Aorta (tissue), 5 donors: Measurements from ENCODE around the gene PASD1. TPM values are rescaled to one million over a fixed set of nuclear protein-coding genes. Genes with fewer than 3 reads are reported as not detected.

ENCODE experiments used
- ATAC-seq: fragments of 200-7000 bp; cut with Tn5 transposase; one replicate; pipeline ENCODE4 v1.9.1; 2022; ENCODE audit warnings: moderate library complexity; ENCODE audit not compliant: low FRiP score
- DNase-seq, 2 donors: peaks; one replicate each; pipeline ENCODE4 v3.0.0-alpha.2; 2020
- H3K27ac ChIP-seq, 2 donors: one replicate each; pipeline ENCODE4 v1.5.1; 2013; ENCODE audit warnings: low read length in 2 of 2, mild to moderate bottlenecking in 2 of 2, moderate library complexity in 2 of 2, control low read depth in 1 of 2, inconsistent platforms in 1 of 2, low read depth in 1 of 2
- H3K27me3 ChIP-seq, 2 donors: one replicate each; pipeline ENCODE4 v1.6.1; 2013; ENCODE audit warnings: control low read depth in 1 of 2, low read length in 1 of 2, mild to moderate bottlenecking in 1 of 2, moderate library complexity in 1 of 2; ENCODE audit not compliant: insufficient read depth in 2 of 2, control insufficient read depth in 1 of 2
- H3K36me3 ChIP-seq, 2 donors: one replicate each; pipeline ENCODE4 v1.6.1; 2013; ENCODE audit warnings: control low read depth in 1 of 2, low read length in 1 of 2, mild to moderate bottlenecking in 1 of 2; ENCODE audit not compliant: insufficient read depth in 2 of 2, control insufficient read depth in 1 of 2
- H3K4me1 ChIP-seq, 2 donors: one replicate each; pipeline ENCODE4 v1.6.1; 2013; ENCODE audit warnings: low read length in 2 of 2, control low read depth in 1 of 2, mild to moderate bottlenecking in 1 of 2, moderate library complexity in 1 of 2; ENCODE audit not compliant: insufficient read depth in 2 of 2, control insufficient read depth in 1 of 2
- H3K4me3 ChIP-seq, 2 donors: one replicate each; pipeline ENCODE4 v1.5.1; 2013; ENCODE audit warnings: low read length in 2 of 2, control low read depth in 1 of 2, mild to moderate bottlenecking in 1 of 2
- H3K9me3 ChIP-seq: one replicate; pipeline ENCODE4 v1.6.1; 2013; ENCODE audit warnings: mild to moderate bottlenecking, low read length; ENCODE audit not compliant: control insufficient read depth
- WGBS, 2 donors: extraction: QIAGEN DNeasy Blood & Tissue Kit; methylation state at CpG; one replicate each; pipeline ENCODE4 v1.1.7; 2013; 5-methylcytosine and 5-hydroxymethylcytosine counted together
- intact Hi-C, 2 donors: fragments of 100-400 bp; cut with DNase I; formaldehyde crosslinking; loops; one replicate each; pipeline versions ENCODE4 v1.14.2 to v1.15.0; 2022
- polyA plus RNA-seq, 2 donors: library from polyadenylated mRNA; stranded (reverse); fragments of 200-250 nt; gene quantifications; one replicate each; pipeline ENCODE4 v1.2.3, GENCODE V29; 2013
- total RNA-seq, 2 donors: library from RNA; stranded (reverse); fragmentation: NEBNext Ultra II Directional; extraction: Animal tissue kit (Norgen Biotek cat#: 25700); gene quantifications; one replicate each; pipeline ENCODE4 v1.2.1, GENCODE V29; 2021
- donor health status: healthy with polysubstance abuse.
- donor health status: Bipolar disorder and iron deficiency.
- donor health status: DM: no; HTN: no; CAD: no.
- donor health status: DM: no; HTN: no; CAD: no.
- donor health status: DM: yes; HTN: yes; CAD: no.

The PASD1 gene
- total and polyA plus RNA-seq, 4 donors: not detected

DNA sequence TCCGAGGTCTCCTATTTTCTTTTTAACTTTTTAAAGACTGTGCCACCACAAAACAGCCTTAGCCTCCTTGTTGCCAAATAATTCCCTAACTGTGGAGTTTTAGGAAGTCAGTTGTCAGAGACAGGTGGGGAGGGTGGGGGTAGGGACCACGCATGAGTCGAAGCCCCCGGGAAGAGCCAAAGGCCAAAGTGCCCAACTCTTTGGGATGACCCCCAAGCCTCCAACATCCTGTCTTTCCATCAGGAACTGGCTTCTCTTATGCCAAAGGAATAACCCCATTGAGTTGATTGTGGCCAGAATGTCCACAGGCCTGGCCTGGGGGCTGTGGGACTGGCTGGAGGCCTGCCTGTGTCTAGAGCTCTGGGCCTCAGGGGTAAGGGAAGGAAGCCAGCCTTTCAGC is 137.6 kb downstream of the PASD1 start:
- Histone ChIP-seq H3K27me3 (no peaks in the 10 kb centered on the region), H3K4me1 (no peaks in the 10 kb centered on the region), H3K9me3 (no peaks in the 10 kb centered on the region), H3K36me3 (no peaks in the 10 kb centered on the region), H3K27ac (no peak overlapping the region), H3K4me3 (no peak overlapping the region)
- WGBS, 2 donors: 96 to 98% methylated on average over 4 of the region's 4 CpGs
- intact Hi-C loops: no loop called here
- no peak for ATAC-seq
- DNase-seq: no peak

DNA sequence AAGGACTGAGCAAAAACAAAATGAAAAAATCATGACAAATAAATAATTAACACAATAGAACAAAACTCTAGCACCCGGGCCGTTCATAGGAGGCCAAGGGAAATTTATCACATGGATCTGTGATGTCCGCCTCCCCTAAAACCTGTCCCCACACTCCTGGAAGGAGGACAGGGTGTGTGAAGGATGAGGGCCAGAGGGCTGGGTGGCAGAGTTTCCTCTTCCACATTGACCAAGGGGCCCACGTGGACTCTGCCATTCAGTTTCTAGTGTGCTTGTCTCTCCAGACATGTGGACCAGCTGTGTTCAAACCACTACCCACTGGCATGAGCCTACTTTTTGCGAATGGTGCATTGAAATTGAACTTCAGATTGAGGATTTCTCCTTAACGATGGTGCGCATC is 138.1 kb downstream of the PASD1 start:
- H3K4me1 ChIP-seq: no peaks in the 10 kb centered on the region
- H3K9me3 ChIP-seq: no peaks in the 10 kb centered on the region
- H3K4me3 ChIP-seq: no peak overlapping the region
- ATAC-seq (no peak), DNase-seq (no peak)
- no peak overlapping the region for H3K27ac ChIP-seq
- 80 to 95% methylated on average over 7 of the region's 7 CpGs for WGBS, 2 donors
- no peaks in the 10 kb centered on the region for H3K36me3 ChIP-seq
- H3K27me3 ChIP-seq: no peaks in the 10 kb centered on the region
- intact Hi-C loops: no loop called here

DNA sequence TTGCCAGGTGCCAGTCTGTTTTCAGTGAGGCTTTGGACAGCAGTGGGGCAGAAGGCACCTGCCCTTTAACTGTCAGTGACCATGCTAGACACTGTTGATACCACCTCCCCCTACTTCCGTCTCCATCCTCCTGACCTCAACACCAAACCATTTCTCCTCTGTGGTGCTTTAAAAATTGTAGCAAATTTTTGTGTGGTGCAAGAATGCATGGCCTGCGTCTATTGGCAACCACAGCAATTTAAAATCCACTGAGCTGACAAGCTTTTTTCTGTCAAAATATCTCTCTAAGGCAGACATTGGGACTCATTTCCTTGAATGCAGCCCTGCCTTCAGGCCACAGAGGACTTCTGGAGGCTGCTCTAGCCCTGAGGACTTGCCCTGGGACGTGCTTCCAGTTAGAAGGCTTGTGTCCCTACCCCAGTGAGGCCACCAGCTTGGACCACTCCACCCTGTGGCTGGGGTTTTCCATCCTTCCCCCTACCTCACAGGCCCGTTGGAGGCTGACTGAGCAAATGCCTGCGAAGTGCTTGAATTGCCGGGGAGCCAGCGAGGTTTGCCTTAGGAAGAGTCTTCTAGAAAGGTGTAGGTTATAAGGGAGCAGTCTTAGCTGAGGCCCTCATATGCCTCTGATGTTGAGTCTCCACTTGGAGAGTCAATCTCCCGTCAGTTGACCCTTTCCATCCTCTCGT is 138.7 kb downstream of the PASD1 start:
- 72 to 78% methylated on average over 9 of the region's 9 CpGs for WGBS, 2 donors
- Histone ChIP-seq H3K4me3 (no peak overlapping the region), H3K27ac (no peak overlapping the region), H3K36me3 (no peaks in the 10 kb centered on the region), H3K4me1 (no peaks in the 10 kb centered on the region), H3K27me3 (no peaks in the 10 kb centered on the region), H3K9me3 (no peaks in the 10 kb centered on the region)
- ATAC-seq (no peak), DNase-seq (no peak)
- intact Hi-C loops: no loop called here

DNA sequence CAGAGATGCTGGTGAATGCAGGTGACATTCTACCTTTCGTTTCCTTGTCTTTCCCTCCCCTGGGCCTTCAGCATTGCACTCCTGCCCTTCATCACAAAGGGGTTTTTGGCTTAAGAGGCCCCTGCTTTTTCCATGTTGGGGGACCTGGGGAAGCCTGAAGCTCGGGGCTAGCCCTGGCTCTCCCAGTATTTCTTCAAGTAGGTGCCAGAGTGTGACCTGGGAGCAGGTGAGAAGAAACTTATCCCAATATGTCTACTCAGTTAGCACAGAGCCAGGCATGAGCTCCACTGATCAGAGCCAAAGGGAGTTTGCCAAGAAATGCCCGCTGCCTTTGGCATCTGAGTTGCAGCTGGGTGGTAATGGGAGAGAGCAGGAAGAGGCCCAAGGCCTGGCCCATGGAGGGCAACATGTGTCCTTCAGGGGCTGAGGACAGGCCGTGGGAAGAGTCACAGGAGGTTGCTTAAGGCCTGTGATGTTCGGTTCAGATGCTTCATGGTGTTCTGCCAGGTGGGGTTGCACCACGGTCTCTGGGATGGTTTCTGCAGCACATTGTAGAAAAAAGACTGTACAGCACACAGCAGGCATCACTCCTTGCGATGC is 139.4 kb downstream of the PASD1 start:
- Histone ChIP-seq H3K9me3 (no peaks in the 10 kb centered on the region), H3K27ac (no peak overlapping the region), H3K4me3 (no peak overlapping the region), H3K4me1 (no peaks in the 10 kb centered on the region), H3K27me3 (no peaks in the 10 kb centered on the region), H3K36me3 (no peaks in the 10 kb centered on the region)
- intact Hi-C loops: no loop called here
- no peak for ATAC-seq
- 53 to 69% methylated on average over 7 of the region's 7 CpGs for WGBS, 2 donors
- peak in 1 of 2 donors; percentile 41 for DNase-seq

DNA sequence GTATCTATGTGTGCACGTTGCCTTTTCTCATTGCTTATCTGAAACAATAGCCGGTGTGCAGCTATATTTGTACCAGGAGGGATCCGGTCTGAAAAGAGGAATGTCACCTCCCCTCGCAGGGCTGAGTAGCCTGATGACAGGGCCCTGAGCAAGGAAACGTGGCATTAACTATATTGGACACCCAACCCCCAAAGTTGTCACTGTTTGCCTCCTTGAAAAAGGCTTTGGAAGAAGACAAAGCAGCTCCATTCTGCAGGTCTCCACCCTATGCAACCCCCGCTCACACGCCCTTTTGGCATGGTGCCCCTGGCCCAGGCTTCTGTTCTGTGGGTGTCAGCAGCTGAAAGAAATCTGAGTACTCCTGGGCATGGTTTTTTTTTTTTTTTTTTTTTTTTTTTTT is 140.0 kb downstream of the PASD1 start:
- Histone ChIP-seq H3K4me3 (no peak overlapping the region), H3K36me3 (no peaks in the 10 kb centered on the region), H3K27me3 (no peaks in the 10 kb centered on the region), H3K4me1 (no peaks in the 10 kb centered on the region), H3K27ac (no peak overlapping the region), H3K9me3 (no peaks in the 10 kb centered on the region)
- 11 to 35% methylated on average over 7 of the region's 7 CpGs for WGBS, 2 donors
- intact Hi-C loops: no loop called here
- DNase-seq: peak in 1 of 2 donors; percentile 78
- no peak for ATAC-seq

DNA sequence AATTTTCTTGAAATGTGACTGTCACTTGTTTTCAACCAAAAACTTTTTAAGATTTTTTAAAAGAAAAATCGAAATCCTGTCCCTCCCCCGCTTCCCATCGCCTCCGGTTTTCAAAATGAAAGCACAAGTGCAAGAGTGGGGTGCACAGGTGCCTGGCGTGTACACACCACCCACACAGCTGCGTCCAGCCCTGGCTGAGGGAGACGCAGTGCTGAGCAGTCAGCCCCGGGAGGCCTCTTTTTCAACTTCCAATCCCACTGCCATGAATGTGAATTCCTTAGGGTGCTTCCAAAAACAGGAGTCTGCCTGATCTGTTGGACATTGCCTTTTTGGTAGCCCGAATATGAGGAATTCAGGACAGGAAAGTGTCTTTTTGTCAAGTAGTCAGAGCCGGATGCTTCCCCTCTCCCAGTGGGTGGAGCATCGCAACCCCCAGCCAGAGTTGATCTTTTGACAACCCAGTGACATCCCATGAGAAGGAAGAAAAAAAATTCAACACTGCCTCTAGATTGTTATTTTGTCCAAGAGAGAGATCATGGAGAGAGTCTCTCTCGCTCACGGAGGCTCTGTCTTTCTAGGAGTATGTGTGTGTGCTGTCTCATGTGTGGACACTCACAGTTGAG is 140.7 kb downstream of the PASD1 start:
- intact Hi-C loops: no loop called here
- Histone ChIP-seq H3K27ac (no peak overlapping the region), H3K4me3 (no peak overlapping the region), H3K27me3 (no peaks in the 10 kb centered on the region), H3K36me3 (no peaks in the 10 kb centered on the region), H3K4me1 (no peaks in the 10 kb centered on the region), H3K9me3 (no peaks in the 10 kb centered on the region)
- WGBS, 2 donors: 69 to 75% methylated on average over 13 of the region's 13 CpGs
- ATAC-seq (no peak), DNase-seq (no peak)

DNA sequence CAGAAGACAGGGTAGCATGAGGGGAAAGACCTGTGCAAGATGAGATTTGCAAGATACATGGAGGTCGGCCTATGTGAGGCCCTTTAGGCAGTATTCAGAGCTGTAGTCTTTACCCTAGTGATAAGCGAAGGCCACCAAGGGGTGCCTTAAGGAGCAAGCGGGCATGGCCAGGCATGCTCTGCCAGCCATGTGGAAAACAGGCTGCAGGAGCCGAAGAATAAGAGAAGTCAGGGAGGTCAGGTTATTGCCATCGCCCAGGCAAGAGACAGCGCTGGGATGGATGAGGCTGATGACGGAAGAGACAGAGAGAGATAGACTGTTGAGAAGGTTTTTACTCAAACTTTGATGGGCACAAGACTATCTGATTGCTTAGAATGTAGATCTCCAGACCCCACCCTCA is 145.3 kb downstream of the PASD1 start:
- H3K36me3 ChIP-seq: no peaks in the 10 kb centered on the region
- ATAC-seq: no peak
- H3K4me3 ChIP-seq: no peak overlapping the region
- no peaks in the 10 kb centered on the region for H3K9me3 ChIP-seq
- intact Hi-C loops: no loop called here
- H3K4me1 ChIP-seq: no peaks in the 10 kb centered on the region
- WGBS, 2 donors: 82 to 85% methylated on average over 7 of the region's 7 CpGs
- no peaks in the 10 kb centered on the region for H3K27me3 ChIP-seq
- no peak overlapping the region for H3K27ac ChIP-seq
- no peak for DNase-seq

DNA sequence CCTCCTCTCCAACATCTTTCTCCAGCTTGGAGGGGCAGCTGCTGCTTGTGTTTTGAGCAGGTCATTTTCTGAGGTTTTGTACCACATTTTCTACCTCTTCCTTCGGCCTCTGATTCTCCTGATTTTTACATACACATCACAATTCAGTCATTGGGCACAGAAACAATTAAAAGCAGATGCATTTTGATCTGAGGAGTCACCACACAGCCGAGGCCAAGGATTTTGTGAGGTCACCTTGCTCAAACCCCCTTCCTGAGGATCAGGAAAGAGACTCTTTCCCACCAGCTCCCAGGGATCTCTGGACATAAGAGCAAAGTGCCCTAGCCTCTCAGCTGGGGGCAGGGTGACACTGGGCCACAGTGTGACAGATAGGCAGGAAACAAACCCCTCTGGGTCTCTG is 147.0 kb downstream of the PASD1 start:
- Histone ChIP-seq H3K27ac (no peak overlapping the region), H3K36me3 (no peaks in the 10 kb centered on the region), H3K27me3 (no peaks in the 10 kb centered on the region), H3K4me3 (no peak overlapping the region), H3K4me1 (no peaks in the 10 kb centered on the region), H3K9me3 (no peaks in the 10 kb centered on the region)
- intact Hi-C loops: no loop called here
- 58 to 79% methylated on average over 2 of the region's 2 CpGs for WGBS, 2 donors
- ATAC-seq (no peak), DNase-seq (peak in 1 of 2 donors; percentile 49)

DNA sequence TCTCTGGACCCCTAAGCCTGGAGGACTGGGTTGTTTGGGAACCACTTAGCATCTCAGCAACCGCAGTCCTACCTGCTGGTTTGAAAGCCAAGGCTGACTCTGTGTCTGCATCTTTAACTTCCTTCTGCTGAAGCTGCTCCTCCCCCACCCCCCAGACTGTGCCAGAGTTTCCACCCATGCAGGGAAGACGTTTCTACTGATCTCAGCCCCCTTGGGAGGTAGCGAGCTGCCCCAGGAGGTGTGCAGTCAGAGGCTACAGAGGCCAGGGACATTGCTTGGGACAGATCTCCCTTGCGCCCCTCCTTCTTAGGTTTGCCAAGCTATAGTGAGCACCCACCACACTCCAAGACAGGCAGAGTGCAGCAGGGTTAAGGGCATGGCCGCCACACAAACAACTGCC is 147.7 kb downstream of the PASD1 start:
- H3K27me3 ChIP-seq: no peaks in the 10 kb centered on the region
- intact Hi-C loops: no loop called here
- H3K36me3 ChIP-seq: no peaks in the 10 kb centered on the region
- ATAC-seq (no peak), DNase-seq (peak in 1 of 2 donors; percentile 41)
- no peak overlapping the region for H3K4me3 ChIP-seq
- 50 to 67% methylated on average over 5 of the region's 5 CpGs for WGBS, 2 donors
- H3K4me1 ChIP-seq: no peaks in the 10 kb centered on the region
- no peak overlapping the region for H3K27ac ChIP-seq
- H3K9me3 ChIP-seq: no peaks in the 10 kb centered on the region
